ENCODE results near the gene KCTD12. TPM values are rescaled to one million over a fixed set of nuclear protein-coding genes. Genes with fewer than 3 reads are reported as not detected.

The KCTD12 gene
- total RNA-seq, 1 experiment from 2014 or later, result 6.7 TPM

- DNase-seq (ENCODE audit: low spot score) (no peak), ATAC-seq (no peak)
- TF ChIP-seq PRRX2 (CRISPR knock-in tag; IDR thresholded peaks at IDR 0.05), result no peak
- no peak for TF ChIP-seq HMGXB4 (CRISPR knock-in tag; IDR thresholded peaks at IDR 0.05)
- no peak for TF ChIP-seq ZNF232 (CRISPR knock-in tag; IDR thresholded peaks at IDR 0.05)
- no peak for TF ChIP-seq RORB (CRISPR knock-in tag; IDR thresholded peaks at IDR 0.05)
- TF ChIP-seq CDX4 (CRISPR knock-in tag; IDR thresholded peaks at IDR 0.05; ENCODE audit: borderline replicate concordance), result no peak
- no peak for TF ChIP-seq TEAD1 (CRISPR knock-in tag; IDR thresholded peaks at IDR 0.05)
- TF ChIP-seq ESRRA (CRISPR knock-in tag; IDR thresholded peaks at IDR 0.05; ENCODE audit: borderline replicate concordance), result no peak
- Mint-ChIP-seq H3K27me3 (ENCODE audit: low read depth) (no peaks in the 10 kb centered on the region), H3K27ac (no peak overlapping the region), H3K4me1 (peaks cover 5% of the 10 kb centered on the region; the same call in 1 of the 2 replicates), H3K4me3 (no peak overlapping the region), H3K36me3 (no peaks in the 10 kb centered on the region), H3K9me3 (no peaks in the 10 kb centered on the region)
- POLR2A ChIA-PET, result no interaction called here
- CTCF ChIA-PET, result interaction anchor here (1.5 kb wide), 1 partner anchor 13 kb away, joined by 3 read pairs; no protein-coding TSS in a partner anchor
Observed at GRCh38 chr13:76872675-76873074, 13.5 kb downstream of the KCTD12 start.

DNA sequence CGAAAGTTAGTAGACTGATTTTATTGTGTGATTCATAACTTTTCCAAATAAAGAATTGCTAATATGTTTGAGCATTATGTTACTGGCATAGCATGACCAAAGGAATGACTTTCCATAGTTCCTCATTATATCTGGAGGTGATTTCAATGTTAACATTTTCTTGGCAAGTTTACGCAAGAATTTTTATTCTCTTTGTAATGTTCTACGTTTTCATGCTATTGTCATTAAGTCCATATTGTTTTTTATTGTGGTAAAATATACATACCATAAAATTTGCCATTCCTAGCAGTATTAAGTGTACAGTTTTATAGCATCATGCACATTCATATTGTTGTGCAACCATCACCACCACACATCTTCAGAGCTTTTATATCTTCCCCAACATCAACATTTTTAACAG, 14.8 kb downstream of the KCTD12 start:
- H3K27ac Mint-ChIP-seq, result no peak overlapping the region
- no peak for ATAC-seq
- no peaks in the 10 kb centered on the region for H3K9me3 Mint-ChIP-seq
- H3K4me1 Mint-ChIP-seq, result peaks cover 5% of the 10 kb centered on the region; the same call in 1 of the 2 replicates
- H3K27me3 Mint-ChIP-seq (ENCODE audit: low read depth), result no peaks in the 10 kb centered on the region
- H3K4me3 Mint-ChIP-seq, result no peak overlapping the region
- ChIA-PET POLR2A (no interaction called here), CTCF (no interaction called here)
- H3K36me3 Mint-ChIP-seq, result no peaks in the 10 kb centered on the region
- DNase-seq (ENCODE audit: low spot score), result no peak
- no peak for TF ChIP-seq PREB (CRISPR knock-in tag; IDR thresholded peaks at IDR 0.05; ENCODE audit: borderline replicate concordance)
- no peak for TF ChIP-seq CREB1 (CRISPR knock-in tag; IDR thresholded peaks at IDR 0.05)
- TF ChIP-seq, protein P1, sequence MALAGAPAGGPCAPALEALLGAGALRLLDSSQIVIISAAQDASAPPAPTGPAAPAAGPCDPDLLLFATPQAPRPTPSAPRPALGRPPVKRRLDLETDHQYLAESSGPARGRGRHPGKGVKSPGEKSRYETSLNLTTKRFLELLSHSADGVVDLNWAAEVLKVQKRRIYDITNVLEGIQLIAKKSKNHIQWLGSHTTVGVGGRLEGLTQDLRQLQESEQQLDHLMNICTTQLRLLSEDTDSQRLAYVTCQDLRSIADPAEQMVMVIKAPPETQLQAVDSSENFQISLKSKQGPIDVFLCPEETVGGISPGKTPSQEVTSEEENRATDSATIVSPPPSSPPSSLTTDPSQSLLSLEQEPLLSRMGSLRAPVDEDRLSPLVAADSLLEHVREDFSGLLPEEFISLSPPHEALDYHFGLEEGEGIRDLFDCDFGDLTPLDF (CRISPR knock-in tag; IDR thresholded peaks at IDR 0.05), result no peak
- TF ChIP-seq, protein P2, sequence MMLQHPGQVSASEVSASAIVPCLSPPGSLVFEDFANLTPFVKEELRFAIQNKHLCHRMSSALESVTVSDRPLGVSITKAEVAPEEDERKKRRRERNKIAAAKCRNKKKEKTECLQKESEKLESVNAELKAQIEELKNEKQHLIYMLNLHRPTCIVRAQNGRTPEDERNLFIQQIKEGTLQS (CRISPR knock-in tag; conservative IDR thresholded peaks at IDR 0.05), result no peak
- TF ChIP-seq, protein P3, sequence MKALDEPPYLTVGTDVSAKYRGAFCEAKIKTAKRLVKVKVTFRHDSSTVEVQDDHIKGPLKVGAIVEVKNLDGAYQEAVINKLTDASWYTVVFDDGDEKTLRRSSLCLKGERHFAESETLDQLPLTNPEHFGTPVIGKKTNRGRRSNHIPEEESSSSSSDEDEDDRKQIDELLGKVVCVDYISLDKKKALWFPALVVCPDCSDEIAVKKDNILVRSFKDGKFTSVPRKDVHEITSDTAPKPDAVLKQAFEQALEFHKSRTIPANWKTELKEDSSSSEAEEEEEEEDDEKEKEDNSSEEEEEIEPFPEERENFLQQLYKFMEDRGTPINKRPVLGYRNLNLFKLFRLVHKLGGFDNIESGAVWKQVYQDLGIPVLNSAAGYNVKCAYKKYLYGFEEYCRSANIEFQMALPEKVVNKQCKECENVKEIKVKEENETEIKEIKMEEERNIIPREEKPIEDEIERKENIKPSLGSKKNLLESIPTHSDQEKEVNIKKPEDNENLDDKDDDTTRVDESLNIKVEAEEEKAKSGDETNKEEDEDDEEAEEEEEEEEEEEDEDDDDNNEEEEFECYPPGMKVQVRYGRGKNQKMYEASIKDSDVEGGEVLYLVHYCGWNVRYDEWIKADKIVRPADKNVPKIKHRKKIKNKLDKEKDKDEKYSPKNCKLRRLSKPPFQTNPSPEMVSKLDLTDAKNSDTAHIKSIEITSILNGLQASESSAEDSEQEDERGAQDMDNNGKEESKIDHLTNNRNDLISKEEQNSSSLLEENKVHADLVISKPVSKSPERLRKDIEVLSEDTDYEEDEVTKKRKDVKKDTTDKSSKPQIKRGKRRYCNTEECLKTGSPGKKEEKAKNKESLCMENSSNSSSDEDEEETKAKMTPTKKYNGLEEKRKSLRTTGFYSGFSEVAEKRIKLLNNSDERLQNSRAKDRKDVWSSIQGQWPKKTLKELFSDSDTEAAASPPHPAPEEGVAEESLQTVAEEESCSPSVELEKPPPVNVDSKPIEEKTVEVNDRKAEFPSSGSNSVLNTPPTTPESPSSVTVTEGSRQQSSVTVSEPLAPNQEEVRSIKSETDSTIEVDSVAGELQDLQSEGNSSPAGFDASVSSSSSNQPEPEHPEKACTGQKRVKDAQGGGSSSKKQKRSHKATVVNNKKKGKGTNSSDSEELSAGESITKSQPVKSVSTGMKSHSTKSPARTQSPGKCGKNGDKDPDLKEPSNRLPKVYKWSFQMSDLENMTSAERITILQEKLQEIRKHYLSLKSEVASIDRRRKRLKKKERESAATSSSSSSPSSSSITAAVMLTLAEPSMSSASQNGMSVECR (CRISPR knock-in tag; IDR thresholded peaks at IDR 0.05; ENCODE audit: borderline replicate concordance), result no peak
- TF ChIP-seq, protein P4, sequence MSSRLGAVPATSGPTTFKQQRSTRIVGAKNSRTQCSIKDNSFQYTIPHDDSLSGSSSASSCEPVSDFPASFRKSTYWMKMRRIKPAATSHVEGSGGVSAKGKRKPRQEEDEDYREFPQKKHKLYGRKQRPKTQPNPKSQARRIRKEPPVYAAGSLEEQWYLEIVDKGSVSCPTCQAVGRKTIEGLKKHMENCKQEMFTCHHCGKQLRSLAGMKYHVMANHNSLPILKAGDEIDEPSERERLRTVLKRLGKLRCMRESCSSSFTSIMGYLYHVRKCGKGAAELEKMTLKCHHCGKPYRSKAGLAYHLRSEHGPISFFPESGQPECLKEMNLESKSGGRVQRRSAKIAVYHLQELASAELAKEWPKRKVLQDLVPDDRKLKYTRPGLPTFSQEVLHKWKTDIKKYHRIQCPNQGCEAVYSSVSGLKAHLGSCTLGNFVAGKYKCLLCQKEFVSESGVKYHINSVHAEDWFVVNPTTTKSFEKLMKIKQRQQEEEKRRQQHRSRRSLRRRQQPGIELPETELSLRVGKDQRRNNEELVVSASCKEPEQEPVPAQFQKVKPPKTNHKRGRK (CRISPR knock-in tag; IDR thresholded peaks at IDR 0.05; ENCODE audit: borderline replicate concordance), result no peak
- no peak for TF ChIP-seq NFATC4 (CRISPR knock-in tag; IDR thresholded peaks at IDR 0.05)
- no peak for TF ChIP-seq AFF4 (CRISPR knock-in tag; IDR thresholded peaks at IDR 0.05; ENCODE audit: borderline replicate concordance)
- no peak for TF ChIP-seq RELA (CRISPR knock-in tag; IDR thresholded peaks at IDR 0.05; ENCODE audit: borderline replicate concordance)
- no peak for TF ChIP-seq NFYB (CRISPR knock-in tag; conservative IDR thresholded peaks at IDR 0.05; ENCODE audit: low read depth)
- TF ChIP-seq SMAD4 (CRISPR knock-in tag; IDR thresholded peaks at IDR 0.05), result no peak
- TF ChIP-seq ZNF416 (CRISPR knock-in tag; IDR thresholded peaks at IDR 0.05), result no peak
- TF ChIP-seq ETV6 (CRISPR knock-in tag; IDR thresholded peaks at IDR 0.05), result no peak
- no peak for TF ChIP-seq ZNF138 (CRISPR knock-in tag; conservative IDR thresholded peaks at IDR 0.05)

Data from WTC11 (cell line).